ENCODE measurements around the gene DHFR.
A peak's percentile ranks its signal among the peaks of the same experiment; 100 is the strongest.
"Not testable (repeated sequence)": the region's sequence is repeated elsewhere in the genome, so short reads cannot be mapped to it uniquely, and the experiment has no call there.

DHFR gene

GRCh38 chr5:80654391-80655230, at the start of gene DHFR, which contains the start of gene MSH3:
DHFR (minus strand) TSS chr5:80654983; CDS start chr5:80654489, 494 bp downstream.
MSH3 (plus strand) TSS chr5:80654652; CDS start chr5:80654728, 76 bp downstream.
- peak; percentile 89 to 93 for DNase-seq

GRCh38 chr5:80704221-80704620, 49.4 kb upstream of the DHFR start:
- DNase-seq: no peak

GRCh38 chr5:80703747-80704146, 49.0 kb upstream of the DHFR start:
- DNase-seq: no peak

- no peak for DNase-seq
Measured at GRCh38 chr5:80703291-80703690, 48.5 kb upstream of the DHFR start.

GRCh38 chr5:80701597-80701996, 46.8 kb upstream of the DHFR start:
- no peak for DNase-seq

GRCh38 chr5:80698369-80698768, 43.6 kb upstream of the DHFR start:
- no peak for DNase-seq

- DNase-seq: no peak
Measured at GRCh38 chr5:80697100-80697499, 42.3 kb upstream of the DHFR start.

GRCh38 chr5:80696450-80696849, 41.7 kb upstream of the DHFR start:
- DNase-seq: no peak

GRCh38 chr5:80695666-80696065, 40.9 kb upstream of the DHFR start:
- DNase-seq: no peak

- DNase-seq: no peak
Measured at GRCh38 chr5:80689627-80690026, 34.8 kb upstream of the DHFR start.

GRCh38 chr5:80688648-80689420, 34.1 kb upstream of the DHFR start:
- DNase-seq: no peak

- DNase-seq: peak in 1 of 2 experiments; percentile 38
Measured at GRCh38 chr5:80686757-80687156, 32.0 kb upstream of the DHFR start.

GRCh38 chr5:80676706-80677105, 21.9 kb upstream of the DHFR start:
- DNase-seq: peak in 1 of 2 experiments; percentile 7

- DNase-seq: peak; percentile 50 to 72
Measured at GRCh38 chr5:80672140-80672736, 17.5 kb upstream of the DHFR start.

- no peak for DNase-seq
Measured at GRCh38 chr5:80668016-80668969, 13.5 kb upstream of the DHFR start.

- no peak for DNase-seq
Measured at GRCh38 chr5:80667384-80667783, 12.6 kb upstream of the DHFR start.

- DNase-seq: no peak
Measured at GRCh38 chr5:80665057-80665456, 10.3 kb upstream of the DHFR start.

GRCh38 chr5:80662108-80662507, 7.3 kb upstream of the DHFR start:
- no peak for DNase-seq

- not testable (repeated sequence) for DNase-seq
Measured at GRCh38 chr5:80660661-80661060, 5.9 kb upstream of the DHFR start.

GRCh38 chr5:80659106-80659505, 4.3 kb upstream of the DHFR start:
- DNase-seq: no peak

- DNase-seq: no peak
Measured at GRCh38 chr5:80656425-80656824, 1.6 kb upstream of the DHFR start.

- DNase-seq: no peak
Measured at GRCh38 chr5:80655231-80655774, 520 bp upstream of the DHFR start.
